ENCODE measurements around the gene ATP9A. TPM values are rescaled to one million over a fixed set of nuclear protein-coding genes. Genes with fewer than 3 reads are reported as not detected.

ATP9A gene
- total RNA-seq, 1 experiment from 2014 or later, result 12.1 TPM

DNA sequence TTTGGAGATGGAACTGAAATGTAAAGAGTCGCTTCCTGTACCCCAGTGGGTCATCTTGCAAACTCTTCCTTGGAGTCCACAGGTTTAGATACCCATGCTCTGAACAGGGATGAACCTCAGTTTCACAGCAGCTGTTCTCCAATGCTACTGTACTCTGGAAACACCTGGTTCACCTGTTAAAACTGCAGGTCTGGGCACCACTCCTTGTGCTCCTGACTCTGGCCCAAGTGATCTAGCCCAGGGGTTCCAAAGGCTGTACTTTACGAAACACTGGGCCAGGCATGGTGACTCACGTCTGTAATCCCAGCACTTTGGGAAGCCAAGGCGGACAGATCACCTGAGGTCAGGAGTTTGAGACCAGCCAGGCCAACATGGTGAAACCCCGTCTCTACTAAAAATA is 102.1 kb downstream of the ATP9A start:
- Mint-ChIP-seq H3K4me3 (no peak overlapping the region), H3K27me3 (ENCODE audit: low read depth) (no peaks in the 10 kb centered on the region), H3K4me1 (peaks cover 7 to 11% of the 10 kb centered on the region in 2 experiments), H3K36me3 (ENCODE audit: insufficient read depth in 1 of 3, low read depth in 3 of 3) (peaks cover 0 to 9% (median 2%) of the 10 kb centered on the region in 3 experiments; a peak in 4 of 7 replicates), H3K27ac (no peak overlapping the region; a peak in 1 of 7 replicates), H3K9me3 (no peaks in the 10 kb centered on the region)
- no peak overlapping the region for H3K27ac ChIP-seq (ENCODE audit: insufficient read length, low read depth, low read length)
- H3K4me2 ChIP-seq (ENCODE audit: insufficient read depth, insufficient read length, low read length), result no peak overlapping the region
- no peak overlapping the region for H2BK12ac ChIP-seq (ENCODE audit: insufficient read length, low read depth, low read length)
- peaks cover 2% of the 10 kb centered on the region; the same call in 1 of the 2 replicates for H3K4me1 ChIP-seq (ENCODE audit: insufficient read depth, low read length)
- no peak overlapping the region for H2BK15ac ChIP-seq (ENCODE audit: low read depth, low read length)
- H3K9ac ChIP-seq (ENCODE audit: extremely low read depth, insufficient read length, low read length), result no peak overlapping the region
- H3K4ac ChIP-seq (ENCODE audit: low read depth, low read length), result no peak overlapping the region
- H3K23me2 ChIP-seq (ENCODE audit: insufficient read length, low read depth, low read length, poor library complexity, severe bottlenecking), result no peaks in the 10 kb centered on the region
- no peak overlapping the region for H3K23ac ChIP-seq (ENCODE audit: insufficient read length, low read depth, low read length)
- H4K20me1 ChIP-seq (ENCODE audit: control insufficient read depth, insufficient read depth, insufficient read length), result no peaks in the 10 kb centered on the region
- DNase-seq, result no peak
- no peak overlapping the region for H3K56ac ChIP-seq (ENCODE audit: insufficient read length, low read depth, low read length)
- no peak overlapping the region for H2BK5ac ChIP-seq (ENCODE audit: insufficient read length, low read length)
- H4K5ac ChIP-seq (ENCODE audit: insufficient read length, low read depth, low read length), result no peak overlapping the region
- TF ChIP-seq, protein P1, sequence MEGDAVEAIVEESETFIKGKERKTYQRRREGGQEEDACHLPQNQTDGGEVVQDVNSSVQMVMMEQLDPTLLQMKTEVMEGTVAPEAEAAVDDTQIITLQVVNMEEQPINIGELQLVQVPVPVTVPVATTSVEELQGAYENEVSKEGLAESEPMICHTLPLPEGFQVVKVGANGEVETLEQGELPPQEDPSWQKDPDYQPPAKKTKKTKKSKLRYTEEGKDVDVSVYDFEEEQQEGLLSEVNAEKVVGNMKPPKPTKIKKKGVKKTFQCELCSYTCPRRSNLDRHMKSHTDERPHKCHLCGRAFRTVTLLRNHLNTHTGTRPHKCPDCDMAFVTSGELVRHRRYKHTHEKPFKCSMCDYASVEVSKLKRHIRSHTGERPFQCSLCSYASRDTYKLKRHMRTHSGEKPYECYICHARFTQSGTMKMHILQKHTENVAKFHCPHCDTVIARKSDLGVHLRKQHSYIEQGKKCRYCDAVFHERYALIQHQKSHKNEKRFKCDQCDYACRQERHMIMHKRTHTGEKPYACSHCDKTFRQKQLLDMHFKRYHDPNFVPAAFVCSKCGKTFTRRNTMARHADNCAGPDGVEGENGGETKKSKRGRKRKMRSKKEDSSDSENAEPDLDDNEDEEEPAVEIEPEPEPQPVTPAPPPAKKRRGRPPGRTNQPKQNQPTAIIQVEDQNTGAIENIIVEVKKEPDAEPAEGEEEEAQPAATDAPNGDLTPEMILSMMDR (conservative IDR thresholded peaks at IDR 0.05), result no peak
- H4K91ac ChIP-seq (ENCODE audit: insufficient read length, low read depth, low read length), result no peak overlapping the region
- H3K9me3 ChIP-seq (ENCODE audit: control insufficient read depth, low read depth, low read length), result no peaks in the 10 kb centered on the region
- H2BK120ac ChIP-seq (ENCODE audit: low read depth, low read length, poor library complexity, severe bottlenecking), result no peak overlapping the region
- WGBS (ENCODE audit: extremely low coverage, insufficient read length, low lambda C conversion rate), result no CpG with 5 or more reads among the region's 5 CpGs
- H2AK5ac ChIP-seq (ENCODE audit: insufficient read length, low read length), result no peak overlapping the region
- no peak overlapping the region for H2BK20ac ChIP-seq (ENCODE audit: low read depth, low read length, poor library complexity, severe bottlenecking)
- H3K79me2 ChIP-seq (ENCODE audit: insufficient read depth, low read length), result no peaks in the 10 kb centered on the region
- no peak overlapping the region for H3T11ph ChIP-seq (ENCODE audit: low read length)
- no peaks in the 10 kb centered on the region for H3K79me1 ChIP-seq (ENCODE audit: insufficient read depth, low read depth, low read length, poor library complexity, severe bottlenecking)
- H3K14ac ChIP-seq (ENCODE audit: insufficient read depth, low read length), result no peak overlapping the region
- no peak overlapping the region for H4K8ac ChIP-seq (replicated peaks; ENCODE audit: insufficient read length, low read depth, low read length)
- no peak overlapping the region for H3K18ac ChIP-seq (ENCODE audit: insufficient read length, low read depth, low read length)
- no peak overlapping the region for H2AFZ ChIP-seq (ENCODE audit: low read length)
- H3K27me3 ChIP-seq (ENCODE audit: insufficient read depth, low read length), result no peaks in the 10 kb centered on the region

Measured in H9 (cell line).